GM18951 (cell line): ENCODE results near the gene SNRPD1.
"Not testable (repeated sequence)": the region's sequence is repeated elsewhere in the genome, so short reads cannot be mapped to it uniquely, and the experiment has no call there.

Experiments
- POLR2A ChIP-seq: IDR thresholded peaks from 4 replicates; pipeline ENCODE4 v1.6.1; 2011; ENCODE audit warnings: mild to moderate bottlenecking; ENCODE audit not compliant: insufficient read length, insufficient read depth; ENCODE audit errors: extremely low read depth
- in situ Hi-C: fragments of 300-500 bp; cut with MboI; formaldehyde crosslinking; loops from one replicate; pipeline ENCODE4 v1.12.0; 2022; ENCODE audit warnings: low sequenced_read_pairs, mixed read lengths, inconsistent platforms; ENCODE audit not compliant: unreplicated experiment

Gene SNRPD1

GRCh38 chr18:21663578-21663977, 51.5 kb downstream of the SNRPD1 start:
- in situ Hi-C loops: no loop called here

GRCh38 chr18:21664069-21664468, 52.0 kb downstream of the SNRPD1 start:
- TF ChIP-seq POLR2A: no peak
- in situ Hi-C loops: no loop called here

More at GRCh38 chr18:21663578-21663977, 51.5 kb downstream of the SNRPD1 start:
- TF ChIP-seq POLR2A: no peak

GRCh38 chr18:21669736-21670285, 57.7 kb downstream of the SNRPD1 start:
- no peak for TF ChIP-seq POLR2A
- in situ Hi-C loops: no loop called here

- no peak for TF ChIP-seq POLR2A
- in situ Hi-C loops: no loop called here
Observed at GRCh38 chr18:21672521-21673267, 60.6 kb downstream of the SNRPD1 start.

- in situ Hi-C loops: not testable (repeated sequence)
Observed at GRCh38 chr18:21675354-21675753, 63.2 kb downstream of the SNRPD1 start.

- in situ Hi-C loops: no loop called here
- no peak for TF ChIP-seq POLR2A
Observed at GRCh38 chr18:21678859-21679258, 66.7 kb downstream of the SNRPD1 start.

GRCh38 chr18:21680161-21680560, 68.0 kb downstream of the SNRPD1 start:
- TF ChIP-seq POLR2A: no peak
- in situ Hi-C loops: no loop called here

GRCh38 chr18:21682371-21683051, 70.4 kb downstream of the SNRPD1 start:
- TF ChIP-seq POLR2A: no peak
- in situ Hi-C loops: no loop called here
